HL-60 (cell line): ENCODE data around the gene ZCWPW1.

Experiments
- CTCF ChIP-seq: IDR thresholded peaks from one replicate; pipeline ENCODE4 v1.5.1; 2011; ENCODE audit warnings: low read length, control low read depth, inconsistent platforms; ENCODE audit not compliant: insufficient read depth
- POLR2AphosphoS5 ChIP-seq: IDR thresholded peaks from 2 replicates; pipeline ENCODE4 v1.6.1; 2012; ENCODE audit warnings: low read depth

DNA sequence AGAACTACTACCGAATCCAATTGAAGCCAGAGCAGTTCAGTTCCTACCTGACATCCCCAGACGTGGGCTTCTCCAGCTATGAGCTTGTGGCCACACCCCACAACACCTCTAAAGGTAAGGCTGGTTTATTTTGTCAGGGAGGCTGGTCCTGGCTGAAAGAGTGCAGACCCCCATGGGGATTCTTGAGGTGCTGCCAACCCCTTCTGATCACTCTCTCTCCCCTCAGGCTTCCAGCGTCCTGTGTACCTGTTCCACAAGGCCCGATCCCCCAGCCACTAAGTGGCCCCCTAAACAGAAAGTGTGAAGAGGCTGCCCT is 4.7 kb upstream of the ZCWPW1 start:
- TF ChIP-seq CTCF: no peak
- TF ChIP-seq POLR2AphosphoS5: no peak
